Naive thymus-derived CD8-positive, alpha-beta T cell (primary cell): ENCODE results near the gene KCNA5. TPM values are rescaled to one million over a fixed set of nuclear protein-coding genes. Genes with fewer than 3 reads are reported as not detected.

Source experiments
- ATAC-seq, 2 donors: fragments of 150-1000 bp; cut with Tn5 transposase in 1 of 2; sonication (Bioruptor Pico), chemical (Tn5 transposase) in 1 of 2; 1 replicate in 1 of 2; 2 replicates in 1 of 2; pipeline ENCODE4 v1.10.0; 2021; ENCODE audit warnings: mild to moderate bottlenecking in 2 of 2, moderate library complexity in 2 of 2
- POLR2A ChIA-PET: fragments of 350-600 bp; sonication (Branson Sonifier 250); formaldehyde crosslinking; loops from one replicate; lab custom pipeline; 2021; ENCODE audit warnings: antibody characterized with exemption; lab: Charles Lee
- DNase-seq, 10 donors: peaks; one replicate each; pipeline versions ENCODE4 v3.0.0 to v3.0.0-alpha.2; 2020 to 2022
- H3K27ac Mint-ChIP-seq, 10 donors: one replicate each; pipeline ENCODE4 v1.8.0; 2020 to 2022; ENCODE audit warnings: mild to moderate bottlenecking in 10 of 10, mixed read lengths in 10 of 10, moderate library complexity in 4 of 10, inconsistent platforms in 1 of 10
- H3K27me3 Mint-ChIP-seq, 5 donors: one replicate each; pipeline ENCODE4 v1.8.0; 2021 to 2022; ENCODE audit warnings: mixed read lengths in 5 of 5
- H3K36me3 Mint-ChIP-seq, 3 donors: one replicate each; pipeline ENCODE4 v1.8.0; 2020 to 2022; ENCODE audit warnings: mixed read lengths in 3 of 3, mild to moderate bottlenecking in 2 of 3, inconsistent platforms in 1 of 3
- H3K4me1 Mint-ChIP-seq, 4 donors: one replicate each; pipeline ENCODE4 v1.8.0; 2021 to 2022; ENCODE audit warnings: mixed read lengths in 4 of 4
- H3K4me3 Mint-ChIP-seq, 10 donors: one replicate each; pipeline ENCODE4 v1.8.0; 2020 to 2022; ENCODE audit warnings: mild to moderate bottlenecking in 10 of 10, mixed read lengths in 10 of 10, moderate library complexity in 6 of 10, inconsistent platforms in 1 of 10
- H3K9me3 Mint-ChIP-seq, 9 donors: one replicate each; pipeline ENCODE4 v1.8.0; 2020 to 2022; ENCODE audit warnings: mixed read lengths in 9 of 9, mild to moderate bottlenecking in 3 of 9, inconsistent platforms in 1 of 9, moderate library complexity in 1 of 9
- polyA plus RNA-seq, 3 donors: library from polyadenylated mRNA; unstranded; fragments of 300-500 nt; fragmentation: Illumina TruSeq; gene quantifications; one replicate each; pipeline ENCODE4 v1.2.3, GENCODE V29; 2021
- total RNA-seq, 8 experiments: library from RNA in 2 of 8; stranded (reverse) in 2 of 8; gene quantifications; one replicate each; pipeline ENCODE4 v1.2.3 and lab custom pipeline; 2021 to 2026

The KCNA5 gene
- total and polyA plus RNA-seq, 5 experiments from 2014 or later, result not detected

DNA sequence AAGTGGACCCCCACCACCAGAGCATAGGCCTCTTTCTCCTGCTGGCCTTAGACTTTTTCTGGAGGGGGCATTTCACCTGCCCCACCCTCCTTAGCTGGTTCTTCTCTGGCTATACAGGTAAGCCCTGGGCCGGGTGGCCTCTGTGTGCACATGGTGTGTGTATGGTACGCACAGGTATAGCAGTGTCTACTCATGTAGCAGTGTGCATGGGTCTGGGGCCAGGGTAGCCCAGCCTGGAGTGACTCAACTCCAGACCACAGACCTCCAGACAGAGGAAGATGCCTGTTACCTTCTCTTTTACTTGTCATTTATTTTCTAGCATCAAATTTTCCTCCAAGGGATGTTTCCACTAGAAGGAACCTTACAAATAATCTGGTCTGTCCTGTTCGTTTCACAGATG lies 6.9 kb downstream of the KCNA5 start:
- POLR2A ChIA-PET, result no interaction called here
- Mint-ChIP-seq H3K9me3 (no peaks in the 10 kb centered on the region), H3K27me3 (peaks cover 10 to 18% (median 12%) of the 10 kb centered on the region in 5 donors), H3K4me3 (no peak overlapping the region), H3K36me3 (no peaks in the 10 kb centered on the region), H3K27ac (no peak overlapping the region), H3K4me1 (peaks cover 0 to 35% (median 0%) of the 10 kb centered on the region in 4 donors)
- no peak for DNase-seq
- no peak for ATAC-seq

GRCh38 chr12:5051334-5051733 lies 7.7 kb downstream of the KCNA5 start:
- peaks cover 2 to 14% (median 6%) of the 10 kb centered on the region in 5 donors for H3K27me3 Mint-ChIP-seq
- H3K36me3 Mint-ChIP-seq, result no peaks in the 10 kb centered on the region
- H3K4me3 Mint-ChIP-seq, result no peak overlapping the region
- POLR2A ChIA-PET, result no interaction called here
- DNase-seq, result no peak
- ATAC-seq, result no peak
- H3K4me1 Mint-ChIP-seq, result peaks cover 0 to 35% (median 0%) of the 10 kb centered on the region in 4 donors
- no peaks in the 10 kb centered on the region for H3K9me3 Mint-ChIP-seq
- no peak overlapping the region for H3K27ac Mint-ChIP-seq

DNA sequence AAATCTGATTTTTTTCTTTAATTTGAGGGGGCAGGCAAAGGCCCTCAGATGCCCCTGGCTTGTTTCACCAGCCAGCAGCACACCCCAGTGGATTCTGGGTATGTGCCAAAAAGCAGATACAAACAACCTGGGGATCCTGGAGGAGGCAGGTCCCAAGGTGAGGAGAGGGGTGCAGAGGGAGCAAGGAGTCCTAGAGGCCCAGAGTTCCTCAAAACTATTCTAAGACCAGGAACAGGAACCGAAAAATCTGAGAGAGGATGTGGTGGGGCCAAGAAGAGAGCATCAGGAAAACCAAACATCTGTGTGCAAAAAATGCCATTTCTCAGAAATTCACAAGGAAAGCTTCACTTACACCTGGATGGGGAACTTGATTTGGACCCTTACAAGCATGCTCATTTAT lies 8.2 kb downstream of the KCNA5 start:
- Mint-ChIP-seq H3K36me3 (no peaks in the 10 kb centered on the region), H3K4me1 (peaks cover 0 to 35% (median 0%) of the 10 kb centered on the region in 4 donors), H3K27ac (no peak overlapping the region), H3K9me3 (no peaks in the 10 kb centered on the region), H3K27me3 (peaks cover 0 to 17% (median 8%) of the 10 kb centered on the region in 5 donors), H3K4me3 (no peak overlapping the region)
- DNase-seq (no peak), ATAC-seq (no peak)
- POLR2A ChIA-PET, result no interaction called here

DNA sequence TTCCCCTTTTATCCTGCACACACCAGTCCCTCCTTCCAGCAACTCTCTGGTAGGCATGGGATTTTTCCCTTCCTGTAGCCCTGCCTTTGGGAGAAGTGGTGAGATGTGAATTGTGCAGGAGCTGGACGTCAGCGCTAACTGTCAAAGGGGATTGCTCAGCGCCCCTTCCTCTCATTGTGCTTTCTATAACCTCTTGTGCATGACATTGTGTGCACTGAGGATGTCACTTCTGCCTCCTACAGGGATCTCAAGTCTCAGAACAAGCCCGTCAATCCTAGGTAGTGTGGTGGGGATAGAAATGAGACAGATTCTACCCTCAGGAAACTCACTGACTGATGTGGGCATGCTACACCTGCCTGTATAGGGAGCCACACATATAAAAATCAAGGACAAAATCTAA lies 8.7 kb downstream of the KCNA5 start:
- ATAC-seq, result no peak
- DNase-seq, result no peak
- no peak overlapping the region for H3K27ac Mint-ChIP-seq
- no peak overlapping the region for H3K4me3 Mint-ChIP-seq
- H3K36me3 Mint-ChIP-seq, result no peaks in the 10 kb centered on the region
- peaks cover 0 to 35% (median 0%) of the 10 kb centered on the region in 4 donors for H3K4me1 Mint-ChIP-seq
- peaks cover 0 to 17% (median 10%) of the 10 kb centered on the region in 5 donors for H3K27me3 Mint-ChIP-seq
- POLR2A ChIA-PET, result no interaction called here
- no peaks in the 10 kb centered on the region for H3K9me3 Mint-ChIP-seq

DNA sequence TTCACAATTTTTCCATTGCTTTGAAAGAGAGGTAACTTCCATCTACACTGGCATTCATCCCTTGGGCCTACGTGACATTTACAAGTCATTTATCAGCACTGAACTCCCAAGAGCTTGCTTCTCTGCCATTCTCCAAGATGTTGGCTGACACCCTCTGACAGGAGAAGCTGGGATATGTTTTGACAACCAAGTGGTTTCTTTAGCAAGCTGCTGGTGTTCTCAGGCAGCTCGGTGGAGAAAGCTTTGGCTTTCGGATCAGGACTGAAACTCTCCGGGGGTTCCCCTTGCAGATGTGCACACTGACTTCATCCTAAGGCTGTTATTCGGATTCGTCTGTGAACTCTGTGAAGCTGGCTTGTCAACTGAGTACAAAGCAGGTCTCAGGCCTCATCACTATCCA lies 15.7 kb downstream of the KCNA5 start:
- Mint-ChIP-seq H3K36me3 (no peaks in the 10 kb centered on the region), H3K27me3 (peaks cover 8 to 29% (median 18%) of the 10 kb centered on the region in 5 donors), H3K27ac (no peak overlapping the region), H3K4me1 (no peaks in the 10 kb centered on the region), H3K4me3 (no peak overlapping the region), H3K9me3 (no peaks in the 10 kb centered on the region)
- DNase-seq, result no peak
- POLR2A ChIA-PET, result no interaction called here
- ATAC-seq, result no peak

DNA sequence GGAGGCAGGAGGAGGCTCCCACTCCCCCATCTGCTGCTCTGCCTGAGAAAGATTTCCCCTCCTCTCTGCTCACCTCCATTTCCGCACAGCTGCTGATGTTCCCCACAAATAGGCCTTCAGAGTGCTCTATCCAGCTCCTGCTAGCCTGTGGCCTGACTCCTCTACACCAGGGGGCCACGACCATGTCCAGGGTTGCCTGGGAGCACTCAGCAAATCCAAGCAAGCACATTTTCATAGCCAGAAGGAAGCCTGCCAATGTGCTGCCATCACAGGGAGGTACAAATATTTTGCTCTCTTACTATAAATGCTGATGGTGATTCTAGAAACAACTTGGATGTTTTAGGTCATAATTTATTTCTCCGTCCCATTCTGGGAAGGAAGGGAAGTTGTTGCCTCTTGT lies 17.3 kb downstream of the KCNA5 start:
- Mint-ChIP-seq H3K27me3 (peaks cover 8 to 32% (median 18%) of the 10 kb centered on the region in 5 donors), H3K36me3 (no peaks in the 10 kb centered on the region), H3K27ac (no peak overlapping the region), H3K9me3 (no peaks in the 10 kb centered on the region), H3K4me3 (no peak overlapping the region), H3K4me1 (no peaks in the 10 kb centered on the region)
- DNase-seq, result no peak
- no peak for ATAC-seq
- POLR2A ChIA-PET, result no interaction called here

DNA sequence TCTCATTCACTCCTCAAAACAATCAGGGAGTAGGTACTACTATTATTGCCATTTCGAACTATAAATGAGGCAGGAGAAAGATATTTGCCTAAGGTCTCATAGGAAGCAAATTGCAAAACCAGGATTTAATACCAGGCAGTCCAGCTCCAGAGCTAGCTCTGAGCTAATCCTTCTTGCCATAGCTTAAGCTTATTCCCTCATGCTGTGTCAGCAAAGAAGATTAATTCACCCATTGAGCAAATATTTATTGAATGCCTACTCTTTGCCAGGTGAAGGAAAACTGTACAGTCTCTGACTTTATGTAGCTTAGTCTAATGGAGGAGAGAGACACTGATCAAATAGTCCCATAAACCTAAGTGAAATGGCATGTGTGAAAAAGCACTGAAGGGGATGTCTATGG lies 19.5 kb downstream of the KCNA5 start:
- DNase-seq (no peak), ATAC-seq (no peak)
- Mint-ChIP-seq H3K36me3 (no peaks in the 10 kb centered on the region), H3K4me1 (no peaks in the 10 kb centered on the region), H3K27me3 (peaks cover 3 to 32% (median 13%) of the 10 kb centered on the region in 5 donors), H3K9me3 (no peaks in the 10 kb centered on the region), H3K4me3 (no peak overlapping the region), H3K27ac (no peak overlapping the region)
- POLR2A ChIA-PET, result no interaction called here

GRCh38 chr12:5064913-5065490 lies 21.3 kb downstream of the KCNA5 start:
- Mint-ChIP-seq H3K4me3 (no peak overlapping the region), H3K27ac (no peak overlapping the region), H3K27me3 (peaks cover 2 to 27% (median 12%) of the 10 kb centered on the region in 5 donors), H3K4me1 (no peaks in the 10 kb centered on the region), H3K36me3 (no peaks in the 10 kb centered on the region), H3K9me3 (no peaks in the 10 kb centered on the region)
- POLR2A ChIA-PET, result no interaction called here
- ATAC-seq (no peak), DNase-seq (no peak)

DNA sequence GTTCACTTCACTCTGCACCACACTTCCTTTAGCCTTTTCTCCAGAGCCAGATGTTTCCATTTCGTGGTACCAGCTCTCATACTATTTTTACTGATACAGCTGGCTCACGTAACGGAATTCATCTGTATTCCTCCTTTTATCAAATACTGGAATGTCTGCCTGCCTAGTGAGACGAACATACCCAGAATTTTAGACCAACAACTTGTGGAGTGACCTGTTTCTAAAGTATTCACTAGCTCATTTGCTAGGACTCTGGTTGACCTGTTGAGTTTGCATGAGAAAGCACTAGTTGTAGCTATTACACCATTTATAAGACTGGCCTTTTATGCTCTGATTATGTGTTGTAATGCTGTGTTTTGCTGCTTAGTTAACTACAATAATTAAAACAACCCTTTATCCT lies 22.6 kb downstream of the KCNA5 start:
- H3K27me3 Mint-ChIP-seq, result peaks cover 0 to 16% (median 6%) of the 10 kb centered on the region in 5 donors
- DNase-seq (no peak), ATAC-seq (no peak)
- H3K4me3 Mint-ChIP-seq, result no peak overlapping the region
- no peak overlapping the region for H3K27ac Mint-ChIP-seq
- POLR2A ChIA-PET, result no interaction called here
- no peaks in the 10 kb centered on the region for H3K9me3 Mint-ChIP-seq
- H3K36me3 Mint-ChIP-seq, result no peaks in the 10 kb centered on the region
- H3K4me1 Mint-ChIP-seq, result no peaks in the 10 kb centered on the region

DNA sequence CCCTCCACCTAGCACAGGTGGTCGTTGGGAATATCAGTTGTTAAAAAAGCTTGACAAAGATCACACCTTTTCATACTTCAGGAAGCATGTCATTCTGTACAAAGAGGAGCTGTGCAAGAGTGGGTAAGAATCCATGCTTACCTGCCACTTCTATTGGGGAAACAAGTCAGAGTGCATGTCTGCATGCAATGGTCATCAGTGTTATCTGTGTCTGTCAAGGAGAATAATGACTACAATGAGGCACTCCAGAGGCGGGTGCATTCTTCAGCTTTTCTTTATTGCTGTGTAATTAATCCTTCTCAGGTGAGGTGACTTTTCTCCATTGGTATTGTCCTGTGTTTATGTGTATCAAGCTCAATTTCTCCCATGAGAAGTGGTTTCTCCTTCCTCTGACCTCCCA lies 24.4 kb downstream of the KCNA5 start:
- Mint-ChIP-seq H3K4me3 (no peak overlapping the region), H3K27me3 (peaks cover 3 to 14% (median 6%) of the 10 kb centered on the region in 5 donors), H3K27ac (no peak overlapping the region), H3K9me3 (no peaks in the 10 kb centered on the region), H3K4me1 (no peaks in the 10 kb centered on the region), H3K36me3 (no peaks in the 10 kb centered on the region)
- POLR2A ChIA-PET, result no interaction called here
- ATAC-seq (no peak), DNase-seq (no peak)

GRCh38 chr12:5068619-5069018 lies 24.9 kb downstream of the KCNA5 start:
- Mint-ChIP-seq H3K4me1 (no peaks in the 10 kb centered on the region), H3K27ac (no peak overlapping the region), H3K4me3 (no peak overlapping the region), H3K36me3 (no peaks in the 10 kb centered on the region), H3K27me3 (peaks cover 3 to 18% (median 9%) of the 10 kb centered on the region in 5 donors), H3K9me3 (no peaks in the 10 kb centered on the region)
- POLR2A ChIA-PET, result no interaction called here
- no peak for DNase-seq
- no peak for ATAC-seq

DNA sequence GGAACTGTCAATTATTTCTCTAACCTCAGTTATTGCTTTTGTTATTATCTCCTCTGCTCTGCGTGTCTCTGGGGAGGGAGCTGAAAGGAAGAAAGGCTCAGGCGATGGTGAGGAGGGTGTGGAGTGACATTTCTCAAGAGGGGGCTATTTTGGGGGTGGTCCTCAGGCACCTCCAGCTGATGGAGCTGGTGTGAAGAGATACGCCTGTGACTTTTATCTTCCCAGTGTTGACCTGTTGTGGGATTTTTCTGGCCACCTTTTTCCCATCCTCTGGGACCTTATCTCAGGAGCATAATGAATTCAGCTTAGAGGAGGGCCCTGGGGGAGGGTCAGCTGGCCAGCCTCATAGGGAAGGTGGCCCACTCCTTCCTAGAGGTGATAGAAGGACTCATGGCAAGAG lies 26.4 kb downstream of the KCNA5 start:
- no peaks in the 10 kb centered on the region for H3K9me3 Mint-ChIP-seq
- ATAC-seq, result no peak
- no peaks in the 10 kb centered on the region for H3K36me3 Mint-ChIP-seq
- no peak overlapping the region for H3K27ac Mint-ChIP-seq
- no peak overlapping the region for H3K4me3 Mint-ChIP-seq
- no peaks in the 10 kb centered on the region for H3K4me1 Mint-ChIP-seq
- POLR2A ChIA-PET, result no interaction called here
- no peak for DNase-seq
- peaks cover 3 to 14% (median 4%) of the 10 kb centered on the region in 5 donors for H3K27me3 Mint-ChIP-seq

GRCh38 chr12:5071496-5071895 lies 27.8 kb downstream of the KCNA5 start:
- Mint-ChIP-seq H3K4me1 (no peaks in the 10 kb centered on the region), H3K36me3 (no peaks in the 10 kb centered on the region), H3K4me3 (no peak overlapping the region), H3K27ac (no peak overlapping the region), H3K27me3 (peaks cover 3 to 14% (median 4%) of the 10 kb centered on the region in 5 donors), H3K9me3 (no peaks in the 10 kb centered on the region)
- POLR2A ChIA-PET, result no interaction called here
- no peak for ATAC-seq
- no peak for DNase-seq

DNA sequence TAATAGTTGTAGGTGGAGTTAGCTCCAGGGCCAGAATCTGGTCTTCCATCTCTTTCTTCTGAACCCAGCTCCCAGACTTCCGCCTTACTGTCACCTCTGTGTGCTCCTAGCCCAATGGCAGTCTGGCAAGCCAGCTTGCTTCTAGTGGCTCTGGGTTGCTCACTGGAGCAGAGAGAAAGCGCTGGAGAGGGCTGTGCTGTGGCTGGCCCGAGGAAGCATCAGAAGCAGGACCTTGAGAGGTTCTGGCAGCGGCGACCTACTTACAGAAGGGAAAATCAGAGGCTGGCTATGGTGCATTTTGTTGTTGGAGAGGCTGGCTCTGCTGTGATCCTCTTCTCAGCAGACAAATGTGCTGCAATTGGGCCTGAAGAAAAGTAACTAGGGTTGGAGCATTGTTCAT lies 28.6 kb downstream of the KCNA5 start:
- peak overlapping the region in 1 of 10 donors; percentile 35 for H3K27ac Mint-ChIP-seq
- no peak overlapping the region for H3K4me3 Mint-ChIP-seq
- H3K27me3 Mint-ChIP-seq, result peaks cover 3 to 17% (median 4%) of the 10 kb centered on the region in 5 donors
- POLR2A ChIA-PET, result no interaction called here
- no peaks in the 10 kb centered on the region for H3K36me3 Mint-ChIP-seq
- no peak for ATAC-seq
- no peaks in the 10 kb centered on the region for H3K9me3 Mint-ChIP-seq
- no peak for DNase-seq
- H3K4me1 Mint-ChIP-seq, result no peaks in the 10 kb centered on the region
